GM18519 (cell line): ENCODE measurements around the gene WDR45B.

Source experiments
- ATAC-seq: cut with Tn5 transposase; IDR thresholded peaks from one replicate; pipeline ENCODE4 v1.9.1; 2021; ENCODE audit warnings: mild to moderate bottlenecking, moderate library complexity; ENCODE audit not compliant: unreplicated experiment, low FRiP score

WDR45B gene

GRCh38 chr17:82633343-82633742 is 14.9 kb downstream of the WDR45B start:
- ATAC-seq: no peak

- no peak for ATAC-seq
Observed at GRCh38 chr17:82632451-82632850, 15.8 kb downstream of the WDR45B start.

- no peak for ATAC-seq
Observed at GRCh38 chr17:82631544-82631943, 16.7 kb downstream of the WDR45B start.

GRCh38 chr17:82630212-82630611 is 18.0 kb downstream of the WDR45B start:
- no peak for ATAC-seq

- ATAC-seq: no peak
Observed at GRCh38 chr17:82629748-82630147, 18.5 kb downstream of the WDR45B start.

GRCh38 chr17:82627405-82627804 is 20.8 kb downstream of the WDR45B start:
- ATAC-seq: no peak

GRCh38 chr17:82623707-82624106 is 24.5 kb downstream of the WDR45B start:
- ATAC-seq: no peak

GRCh38 chr17:82619641-82620040 is 28.6 kb downstream of the WDR45B start:
- ATAC-seq: no peak

GRCh38 chr17:82619211-82619610 is 29.0 kb downstream of the WDR45B start:
- ATAC-seq: no peak

- ATAC-seq: no peak
Observed at GRCh38 chr17:82616021-82616711, 32.1 kb downstream of the WDR45B start.

- ATAC-seq: no peak
Observed at GRCh38 chr17:82615084-82616020, 32.9 kb downstream of the WDR45B start.

- ATAC-seq: no peak
Observed at GRCh38 chr17:82614095-82614631, 34.1 kb downstream of the WDR45B start.

- no peak for ATAC-seq
Observed at GRCh38 chr17:82613283-82614094, 34.8 kb downstream of the WDR45B start.

- ATAC-seq: no peak
Observed at GRCh38 chr17:82611140-82612058, 36.8 kb downstream of the WDR45B start.

- ATAC-seq: no peak
Observed at GRCh38 chr17:82609655-82610054, 38.6 kb downstream of the WDR45B start.

- no peak for ATAC-seq
Observed at GRCh38 chr17:82608816-82609215, 39.4 kb downstream of the WDR45B start.

GRCh38 chr17:82605939-82606600 is 42.2 kb downstream of the WDR45B start:
- ATAC-seq: no peak

- no peak for ATAC-seq
Observed at GRCh38 chr17:82604532-82604931, 43.7 kb downstream of the WDR45B start.

GRCh38 chr17:82603981-82604448 is 44.2 kb downstream of the WDR45B start:
- ATAC-seq: no peak
